GM12878 (cell line): Measurements from ENCODE around the gene CREBBP. TPM values are rescaled to one million over a fixed set of nuclear protein-coding genes. Genes with fewer than 3 reads are reported as not detected.

Experiments used
- ATAC-seq: fragments of 200-7000 bp; cut with Tn5 transposase; 3 replicates; pipeline ENCODE4 v1.9.1; 2020; ENCODE audit warnings: mild to moderate bottlenecking, moderate library complexity
- BruUV-seq: library from RNA; stranded (reverse); fragments of 400-500 nt; replicated peaks from 2 replicates; lab custom pipeline; 2021; lab: Mats Ljungman, UMichigan
- CTCF ChIA-PET: fragments of 300-600 bp; sonication (Branson Sonifier 250); formaldehyde crosslinking; extraction: SDS; loops from one replicate; lab custom pipeline; 2021; ENCODE audit warnings: inconsistent platforms; lab: Yijun Ruan, JAX
- POLR2A ChIA-PET: fragments of 350-600 bp; formaldehyde crosslinking; extraction: SDS; loops from one replicate; lab custom pipeline; 2021; ENCODE audit warnings: inconsistent platforms; lab: Charles Lee
- RAD21 ChIA-PET: fragments of 300-600 bp; sonication (Branson Sonifier 250); formaldehyde crosslinking; loops from one replicate; lab custom pipeline; 2023; ENCODE audit warnings: antibody characterized with exemption; ENCODE audit not compliant: unreplicated experiment; lab: Charles Lee
- SMC1A ChIA-PET: fragments of 300-600 bp; sonication (Branson Sonifier 250); formaldehyde crosslinking; loops from one replicate; lab custom pipeline; 2023; ENCODE audit not compliant: unreplicated experiment, uncharacterized antibody; lab: Charles Lee
- DNase-seq: peaks from one replicate; pipeline ENCODE4 v3.0.0-alpha.2; 2011; ENCODE audit warnings: low read depth, low spot score
- FAIRE-seq: peaks from 3 replicates; lab custom pipeline; 2011; peaks lifted over from hg19 to GRCh38; lab: Jason Lieb, UNC
- H2AFZ ChIP-seq: 2 replicates; pipeline ENCODE4 v1.6.0; 2011; ENCODE audit warnings: low read depth, low read length, control low read depth; ENCODE audit not compliant: control insufficient read depth
- H3K27ac ChIP-seq: 2 replicates; pipeline ENCODE4 v1.5.1; 2011; ENCODE audit warnings: control low read depth; ENCODE audit not compliant: control insufficient read depth, insufficient read depth
- H3K27me3 ChIP-seq, 2 experiments: replicated peaks in 1 of 2; 2 replicates each; pipeline versions ENCODE4 v1.6.0 to v1.6.1; 2011; ENCODE audit warnings: low read length in 1 of 2; ENCODE audit not compliant: control insufficient read depth in 2 of 2, insufficient read depth in 2 of 2
- H3K36me3 ChIP-seq, 2 experiments: 2 replicates each; pipeline ENCODE4 v1.5.1; 2011; ENCODE audit warnings: low read length in 1 of 2; ENCODE audit not compliant: control insufficient read depth in 2 of 2, insufficient read depth in 2 of 2
- H3K4me1 ChIP-seq: 2 replicates; pipeline ENCODE4 v1.6.1; 2011; ENCODE audit warnings: mild to moderate bottlenecking, low read length, moderate library complexity, mixed read lengths; ENCODE audit not compliant: control insufficient read depth, insufficient read depth
- H3K4me2 ChIP-seq: 2 replicates; pipeline ENCODE4 v1.6.0; 2011; ENCODE audit warnings: control low read depth; ENCODE audit not compliant: control insufficient read depth, insufficient read depth
- H3K4me3 ChIP-seq: fragments of 200-600 bp; sonication (generic); 2 replicates; pipeline ENCODE4 v1.5.1; 2016
- H3K79me2 ChIP-seq: 2 replicates; pipeline ENCODE4 v1.6.0; 2011; ENCODE audit warnings: low read length; ENCODE audit not compliant: control insufficient read depth, insufficient read depth
- H3K9ac ChIP-seq: 2 replicates; pipeline ENCODE4 v1.8.0; 2011; ENCODE audit warnings: low read length, control low read depth, mixed read lengths; ENCODE audit not compliant: control insufficient read depth, insufficient read depth
- H3K9me3 ChIP-seq: replicated peaks from 3 replicates; pipeline ENCODE4 v1.5.1; 2011; ENCODE audit warnings: mild to moderate bottlenecking, low read length; ENCODE audit not compliant: control insufficient read depth, insufficient read depth
- H4K20me1 ChIP-seq: 2 replicates; pipeline ENCODE4 v1.6.0; 2011; ENCODE audit not compliant: control insufficient read depth, insufficient read depth
- BCL11A ChIP-seq: IDR thresholded peaks from 2 replicates; pipeline ENCODE4 v1.6.1; 2011; ENCODE audit warnings: low read depth, low read length
- HDAC6 ChIP-seq: fragments of 200-600 bp; sonication (generic); IDR thresholded peaks from one replicate; pipeline ENCODE4 v1.8.0; 2017; ENCODE audit warnings: antibody characterized with exemption; ENCODE audit not compliant: unreplicated experiment
- MEF2B ChIP-seq: fragments of 450-650 bp; IDR thresholded peaks from 2 replicates; pipeline ENCODE4 v1.6.1; 2018; ENCODE audit warnings: mild to moderate bottlenecking, moderate library complexity; ENCODE audit not compliant: partially characterized antibody, poor library complexity, severe bottlenecking
- TBL1XR1 ChIP-seq: IDR thresholded peaks from 2 replicates; pipeline ENCODE4 v1.6.1; 2012; ENCODE audit warnings: low read depth, low read length, improper control_type of control experiment
- WGBS: methylation state at CpG from one replicate; pipeline ENCODE4 v1.1.6; 2016; ENCODE audit warnings: low lambda C conversion rate; ENCODE audit not compliant: insufficient replicate concordance, insufficient coverage; ENCODE audit errors: missing lambda C conversion rate; 5-methylcytosine and 5-hydroxymethylcytosine counted together
- in situ Hi-C: fragments of 300-500 bp; cut with MboI; formaldehyde crosslinking; loops from 9 replicates; pipeline ENCODE4 v1.14.3; 2018; ENCODE audit warnings: mixed read lengths
- intact Hi-C: fragments of 100-400 bp; cut with micrococcal nuclease; formaldehyde crosslinking; loops from one replicate; pipeline ENCODE4 v1.14.2; 2022; ENCODE audit not compliant: unreplicated experiment
- polyA plus RNA-seq, 11 experiments: library from polyadenylated mRNA; depleted of rRNA in 4 of 11; unstranded in 6 of 11; stranded (reverse) in 5 of 11; fragments of >200 nt; fragmentation: Nextera tagmentation in 4 of 11; fragmentation: Illumina TruSeq in 1 of 11; extraction: Ambion mirVana in 4 of 11; extraction: Trizol in 1 of 11; gene quantifications; 1 replicate in 1 of 11; 2 replicates in 10 of 11; pipeline versions ENCODE4 v1.2.1 to v1.2.3, GENCODE V29; 2011 to 2016; ENCODE audit warnings: inconsistent platforms in 2 of 11, missing spikeins in 2 of 11, low read depth in 1 of 11
- total RNA-seq, 4 experiments: library from RNA; depleted of rRNA in 3 of 4; stranded (reverse); fragments of >200 nt in 3 of 4; fragmentation: Illumina TruSeq in 1 of 4; extraction: Trizol in 1 of 4; gene quantifications; 2 replicates each; pipeline versions ENCODE4 v1.2.1 to v1.2.3, GENCODE V29; 2013 to 2021
- TF ChIP-seq, protein P1 (sequence below): IDR thresholded peaks from 2 replicates; pipeline ENCODE4 v1.6.1; 2012; ENCODE audit warnings: low read depth, low read length, improper control_type of control experiment

The CREBBP gene
- total and polyA plus RNA-seq, 10 of the 15 experiments (the other 5 are each of a cell fraction or from before 2014, with no cell fraction given) = 3.4 to 32.7 (median 7.9) TPM

DNA sequence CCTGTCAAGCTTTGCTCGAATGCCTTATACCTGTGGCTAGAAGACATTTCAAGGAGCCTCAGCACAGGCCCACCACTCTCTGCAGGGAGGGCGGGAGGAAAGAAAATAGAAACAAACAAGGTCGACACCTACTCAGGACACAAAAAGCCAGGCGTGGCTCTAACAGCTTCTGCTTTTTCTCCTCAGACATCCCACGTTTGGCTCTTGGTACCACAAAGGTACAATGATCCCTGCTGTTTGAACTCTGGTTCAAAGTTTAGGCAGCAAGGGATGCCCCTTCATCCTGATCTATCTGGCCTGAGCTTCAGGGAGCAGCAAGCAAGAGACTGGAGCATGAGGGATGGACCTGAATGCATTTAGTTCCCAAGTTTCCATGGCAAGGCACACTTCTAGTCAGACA, 57.1 kb downstream of the CREBBP start:
- Histone ChIP-seq H2AFZ (no peak overlapping the region), H3K4me3 (no peak overlapping the region), H3K4me2 (peak overlapping the region; percentile 51; the same call in 1 of the 2 replicates), H3K27me3 (no peaks in the 10 kb centered on the region), H3K4me1 (peaks cover 27% of the 10 kb centered on the region), H3K79me2 (peaks cover 73% of the 10 kb centered on the region), H3K27ac (peak overlapping the region; percentile 37; the same call in 1 of the 2 replicates), H4K20me1 (peaks cover 2% of the 10 kb centered on the region; the same call in 1 of the 2 replicates), H3K9ac (no peak overlapping the region), H3K9me3 (no peaks in the 10 kb centered on the region), H3K36me3 (peaks cover 0 to 1% of the 10 kb centered on the region in 2 experiments; a peak in 2 of 4 replicates)
- DNase-seq (no peak), ATAC-seq (no peak; the same call in 1 of the 3 replicates), FAIRE-seq (no peak)
- POLR2A ChIA-PET = interaction anchor here (0.6 kb wide), 1 partner anchor 518 kb away, joined by 5 read pairs; no protein-coding TSS in a partner anchor
- no TSS peak for BruUV-seq
- CTCF ChIA-PET = interaction anchor here (0.6 to 2.1 kb wide), 3 partner anchors 11 to 18 kb away, joined by 3 to 5 read pairs (median 3); no protein-coding TSS in a partner anchor
- TF ChIP-seq MEF2B = no peak
- TF ChIP-seq, protein P1, sequence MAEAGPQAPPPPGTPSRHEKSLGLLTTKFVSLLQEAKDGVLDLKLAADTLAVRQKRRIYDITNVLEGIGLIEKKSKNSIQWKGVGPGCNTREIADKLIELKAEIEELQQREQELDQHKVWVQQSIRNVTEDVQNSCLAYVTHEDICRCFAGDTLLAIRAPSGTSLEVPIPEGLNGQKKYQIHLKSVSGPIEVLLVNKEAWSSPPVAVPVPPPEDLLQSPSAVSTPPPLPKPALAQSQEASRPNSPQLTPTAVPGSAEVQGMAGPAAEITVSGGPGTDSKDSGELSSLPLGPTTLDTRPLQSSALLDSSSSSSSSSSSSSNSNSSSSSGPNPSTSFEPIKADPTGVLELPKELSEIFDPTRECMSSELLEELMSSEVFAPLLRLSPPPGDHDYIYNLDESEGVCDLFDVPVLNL = no peak
- TF ChIP-seq BCL11A = no peak
- no peak for TF ChIP-seq HDAC6
- TF ChIP-seq TBL1XR1 = no peak
- in situ Hi-C loops = no loop called here
- intact Hi-C loops = no loop called here
- RAD21 ChIA-PET = no interaction called here
- WGBS = 47% methylated on average over 4 of the region's 5 CpGs
- SMC1A ChIA-PET = interaction anchor here (1.0 to 1.4 kb wide), 3 partner anchors 10 to 35 kb away, joined by 3 to 6 read pairs (median 3); no protein-coding TSS in a partner anchor
